GM21717 (cell line): ENCODE results near the gene DSCAM.
"Not testable (repeated sequence)": the region's sequence is repeated elsewhere in the genome, so short reads cannot be mapped to it uniquely, and the experiment has no call there.

ENCODE experiments used
- ATAC-seq: cut with Tn5 transposase; IDR thresholded peaks from one replicate; pipeline ENCODE4 v1.9.1; 2021; ENCODE audit warnings: mild to moderate bottlenecking, moderate library complexity; ENCODE audit not compliant: unreplicated experiment

The DSCAM gene

GRCh38 chr21:40270047-40270446, 576.9 kb downstream of the DSCAM start:
- ATAC-seq: no peak

- no peak for ATAC-seq
These were observed 577.7 kb downstream of the DSCAM start for GRCh38 chr21:40269239-40269638.

GRCh38 chr21:40258456-40258855, 588.5 kb downstream of the DSCAM start:
- ATAC-seq: not testable (repeated sequence)

GRCh38 chr21:40257342-40257741, 589.6 kb downstream of the DSCAM start:
- no peak for ATAC-seq

- no peak for ATAC-seq
These were observed 591.2 kb downstream of the DSCAM start for GRCh38 chr21:40255518-40256444.

GRCh38 chr21:40254540-40255465, 592.2 kb downstream of the DSCAM start:
- no peak for ATAC-seq

GRCh38 chr21:40253112-40253511, 593.8 kb downstream of the DSCAM start:
- ATAC-seq: no peak

- no peak for ATAC-seq
These were observed 596.3 kb downstream of the DSCAM start for GRCh38 chr21:40250514-40251294.

- ATAC-seq: no peak
These were observed 602.0 kb downstream of the DSCAM start for GRCh38 chr21:40244981-40245380.

- ATAC-seq: no peak
These were observed 603.3 kb downstream of the DSCAM start for GRCh38 chr21:40243685-40244084.

GRCh38 chr21:40242586-40243265, 604.2 kb downstream of the DSCAM start:
- ATAC-seq: no peak

GRCh38 chr21:40235528-40235927, 611.4 kb downstream of the DSCAM start:
- ATAC-seq: no peak

- no peak for ATAC-seq
These were observed 615.0 kb downstream of the DSCAM start for GRCh38 chr21:40231979-40232378.

GRCh38 chr21:40227096-40227495, 619.9 kb downstream of the DSCAM start:
- no peak for ATAC-seq

- no peak for ATAC-seq
These were observed 631.0 kb downstream of the DSCAM start for GRCh38 chr21:40215941-40216340.

GRCh38 chr21:40210251-40210650, 636.7 kb downstream of the DSCAM start:
- ATAC-seq: no peak

GRCh38 chr21:40208948-40209345, 638.0 kb downstream of the DSCAM start:
- no peak for ATAC-seq

GRCh38 chr21:40208206-40208947, 638.6 kb downstream of the DSCAM start:
- no peak for ATAC-seq

- ATAC-seq: no peak
These were observed 646.0 kb downstream of the DSCAM start for GRCh38 chr21:40200946-40201345.

GRCh38 chr21:40200126-40200525, 646.8 kb downstream of the DSCAM start:
- no peak for ATAC-seq
